OCI-LY3 (cell line): ENCODE results near the gene LBR.

Source experiments
- EZH2phosphoT487 ChIP-seq: fragments of 200-600 bp; shearing (Covaris generic); IDR thresholded peaks from 2 replicates; pipeline ENCODE4 v1.6.1; 2018; ENCODE audit warnings: antibody characterized with exemption, mixed run types, low read depth
- TF ChIP-seq, protein P1 (sequence below): fragments of 200-600, 300-600 bp; sonication (generic); IDR thresholded peaks from 2 replicates; pipeline ENCODE4 v1.5.1; 2014; ENCODE audit warnings: antibody characterized with exemption, low read length, low read depth

DNA sequence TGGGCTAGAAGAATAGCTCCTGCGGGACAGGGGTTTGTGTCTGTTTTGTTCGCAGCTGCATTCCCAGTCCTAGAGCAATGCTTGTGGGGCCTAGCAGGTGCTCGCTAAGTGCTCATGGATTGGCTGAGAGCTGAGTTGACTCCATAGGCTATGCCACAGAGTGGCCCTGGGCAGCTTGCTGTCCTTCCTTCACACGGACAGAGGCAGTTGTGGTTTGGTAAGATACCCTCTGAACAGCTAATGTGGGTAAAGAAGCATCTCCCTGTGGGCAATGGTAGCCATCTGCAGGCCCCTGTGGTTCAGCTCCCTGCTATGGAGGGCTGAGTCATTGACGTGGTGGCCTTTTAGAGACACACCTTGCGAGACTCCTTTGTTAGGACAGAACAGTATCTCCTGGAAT is 23.5 kb upstream of the LBR start:
- TF ChIP-seq, protein P1, sequence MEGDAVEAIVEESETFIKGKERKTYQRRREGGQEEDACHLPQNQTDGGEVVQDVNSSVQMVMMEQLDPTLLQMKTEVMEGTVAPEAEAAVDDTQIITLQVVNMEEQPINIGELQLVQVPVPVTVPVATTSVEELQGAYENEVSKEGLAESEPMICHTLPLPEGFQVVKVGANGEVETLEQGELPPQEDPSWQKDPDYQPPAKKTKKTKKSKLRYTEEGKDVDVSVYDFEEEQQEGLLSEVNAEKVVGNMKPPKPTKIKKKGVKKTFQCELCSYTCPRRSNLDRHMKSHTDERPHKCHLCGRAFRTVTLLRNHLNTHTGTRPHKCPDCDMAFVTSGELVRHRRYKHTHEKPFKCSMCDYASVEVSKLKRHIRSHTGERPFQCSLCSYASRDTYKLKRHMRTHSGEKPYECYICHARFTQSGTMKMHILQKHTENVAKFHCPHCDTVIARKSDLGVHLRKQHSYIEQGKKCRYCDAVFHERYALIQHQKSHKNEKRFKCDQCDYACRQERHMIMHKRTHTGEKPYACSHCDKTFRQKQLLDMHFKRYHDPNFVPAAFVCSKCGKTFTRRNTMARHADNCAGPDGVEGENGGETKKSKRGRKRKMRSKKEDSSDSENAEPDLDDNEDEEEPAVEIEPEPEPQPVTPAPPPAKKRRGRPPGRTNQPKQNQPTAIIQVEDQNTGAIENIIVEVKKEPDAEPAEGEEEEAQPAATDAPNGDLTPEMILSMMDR: no peak
- TF ChIP-seq EZH2phosphoT487: no peak
